Panc1 (cell line): ENCODE data around the gene LONRF2. TPM values are rescaled to one million over a fixed set of nuclear protein-coding genes. Genes with fewer than 3 reads are reported as not detected.

Source experiments
- ATAC-seq: fragments of 200-7000 bp; cut with Tn5 transposase; 2 replicates; pipeline ENCODE4 v1.9.1; 2020; ENCODE audit warnings: mild to moderate bottlenecking, moderate library complexity
- BruUV-seq: library from RNA; stranded (reverse); fragments of 400-500 nt; replicated peaks from 2 replicates; lab custom pipeline; 2021; lab: Mats Ljungman, UMichigan
- CTCF ChIA-PET: fragments of 300-600 bp; sonication (Branson Sonifier 250); formaldehyde crosslinking; loops from one replicate; lab custom pipeline; 2022; ENCODE audit warnings: antibody characterized with exemption; lab: Charles Lee
- POLR2A ChIA-PET: fragments of 300-600 bp; sonication (Branson Sonifier 250); formaldehyde crosslinking; loops from one replicate; lab custom pipeline; 2022; ENCODE audit warnings: antibody characterized with exemption; lab: Charles Lee
- DNase-seq: peaks from one replicate; pipeline ENCODE4 v3.0.0-alpha.2; 2010; ENCODE audit warnings: low read depth, low spot score
- H3K27ac ChIP-seq: 2 replicates; pipeline ENCODE4 v1.5.1; 2011; ENCODE audit warnings: mild to moderate bottlenecking, low read length, inconsistent platforms
- H3K27me3 ChIP-seq: fragments of 200-500 bp; sonication (Bioruptor generic); 2 replicates; pipeline ENCODE4 v1.6.0; 2014; ENCODE audit warnings: low read length, inconsistent platforms; ENCODE audit not compliant: control insufficient read depth, insufficient read depth
- H3K36me3 ChIP-seq: fragments of 200-500 bp; sonication (Bioruptor generic); 2 replicates; pipeline ENCODE4 v1.5.1; 2014; ENCODE audit warnings: inconsistent platforms, mild to moderate bottlenecking, low read length, moderate library complexity; ENCODE audit not compliant: control insufficient read depth, insufficient read depth
- H3K4me1 ChIP-seq: 2 replicates; pipeline ENCODE4 v1.5.1; 2011; ENCODE audit warnings: inconsistent platforms, mild to moderate bottlenecking, low read length, moderate library complexity; ENCODE audit not compliant: control insufficient read depth, insufficient read depth
- H3K4me3 ChIP-seq, 2 experiments: 2 replicates each; pipeline ENCODE4 v1.5.1; 2011 to 2012; ENCODE audit warnings: low read depth in 2 of 2, low read length in 2 of 2, mild to moderate bottlenecking in 2 of 2, inconsistent platforms in 1 of 2, moderate library complexity in 1 of 2
- H3K9me3 ChIP-seq: fragments of 200-500 bp; sonication (Bioruptor generic); 2 replicates; pipeline ENCODE4 v1.5.1; 2014; ENCODE audit warnings: low read depth, mild to moderate bottlenecking, inconsistent platforms, low read length, moderate library complexity; ENCODE audit not compliant: control insufficient read depth, insufficient read depth
- CTCF ChIP-seq: fragments of 450-650 bp; IDR thresholded peaks from 2 replicates; pipeline ENCODE4 v1.5.1; 2017; ENCODE audit warnings: mild to moderate bottlenecking
- POLR2AphosphoS5 ChIP-seq: IDR thresholded peaks from 2 replicates; pipeline ENCODE4 v1.6.1; 2012; ENCODE audit warnings: mild to moderate bottlenecking, low read depth, low read length, moderate library complexity
- SIN3A ChIP-seq: IDR thresholded peaks from 2 replicates; pipeline ENCODE4 v1.6.1; 2012; ENCODE audit warnings: low read depth, mild to moderate bottlenecking, low read length, moderate library complexity, borderline replicate concordance; ENCODE audit not compliant: insufficient read depth
- TCF7L2 ChIP-seq: IDR thresholded peaks from 2 replicates; pipeline ENCODE4 v1.6.1; 2011; ENCODE audit warnings: mild to moderate bottlenecking, low read depth, low read length, inconsistent platforms
- in situ Hi-C: cut with HindIII; loops from 2 replicates; pipeline ENCODE4 v1.10.0; 2016; ENCODE audit warnings: low sequenced_read_pairs, low pct_unique_long_range_greater_than_20kb
- intact Hi-C: fragments of 100-400 bp; cut with micrococcal nuclease; formaldehyde crosslinking; loops from one replicate; pipeline ENCODE4 v1.10.0; 2022; ENCODE audit not compliant: unreplicated experiment
- total RNA-seq: library from RNA; stranded (reverse); gene quantifications from one replicate; pipeline ENCODE4 v1.2.1, GENCODE V29; 2021; ENCODE audit not compliant: unreplicated experiment
- TF ChIP-seq, protein P1 (sequence below), 2 experiments: IDR thresholded peaks; 2 replicates each; pipeline ENCODE4 v1.6.1; 2011 to 2012; ENCODE audit warnings: low read depth in 2 of 2, control low read depth in 1 of 2, low read length in 1 of 2, mild to moderate bottlenecking in 1 of 2, moderate library complexity in 1 of 2; ENCODE audit not compliant: insufficient read depth in 1 of 2

LONRF2 gene
- total RNA-seq, 1 experiment from 2014 or later, result 12.9 TPM

GRCh38 chr2:100266126-100266525 is 56.2 kb downstream of the LONRF2 start:
- TF ChIP-seq, protein P1, sequence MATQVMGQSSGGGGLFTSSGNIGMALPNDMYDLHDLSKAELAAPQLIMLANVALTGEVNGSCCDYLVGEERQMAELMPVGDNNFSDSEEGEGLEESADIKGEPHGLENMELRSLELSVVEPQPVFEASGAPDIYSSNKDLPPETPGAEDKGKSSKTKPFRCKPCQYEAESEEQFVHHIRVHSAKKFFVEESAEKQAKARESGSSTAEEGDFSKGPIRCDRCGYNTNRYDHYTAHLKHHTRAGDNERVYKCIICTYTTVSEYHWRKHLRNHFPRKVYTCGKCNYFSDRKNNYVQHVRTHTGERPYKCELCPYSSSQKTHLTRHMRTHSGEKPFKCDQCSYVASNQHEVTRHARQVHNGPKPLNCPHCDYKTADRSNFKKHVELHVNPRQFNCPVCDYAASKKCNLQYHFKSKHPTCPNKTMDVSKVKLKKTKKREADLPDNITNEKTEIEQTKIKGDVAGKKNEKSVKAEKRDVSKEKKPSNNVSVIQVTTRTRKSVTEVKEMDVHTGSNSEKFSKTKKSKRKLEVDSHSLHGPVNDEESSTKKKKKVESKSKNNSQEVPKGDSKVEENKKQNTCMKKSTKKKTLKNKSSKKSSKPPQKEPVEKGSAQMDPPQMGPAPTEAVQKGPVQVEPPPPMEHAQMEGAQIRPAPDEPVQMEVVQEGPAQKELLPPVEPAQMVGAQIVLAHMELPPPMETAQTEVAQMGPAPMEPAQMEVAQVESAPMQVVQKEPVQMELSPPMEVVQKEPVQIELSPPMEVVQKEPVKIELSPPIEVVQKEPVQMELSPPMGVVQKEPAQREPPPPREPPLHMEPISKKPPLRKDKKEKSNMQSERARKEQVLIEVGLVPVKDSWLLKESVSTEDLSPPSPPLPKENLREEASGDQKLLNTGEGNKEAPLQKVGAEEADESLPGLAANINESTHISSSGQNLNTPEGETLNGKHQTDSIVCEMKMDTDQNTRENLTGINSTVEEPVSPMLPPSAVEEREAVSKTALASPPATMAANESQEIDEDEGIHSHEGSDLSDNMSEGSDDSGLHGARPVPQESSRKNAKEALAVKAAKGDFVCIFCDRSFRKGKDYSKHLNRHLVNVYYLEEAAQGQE (IDR thresholded peaks at IDR 0.05; ENCODE audit: insufficient read depth in 1 of 2, low read depth in 2 of 2, low read length in 1 of 2), result no peak
- TF ChIP-seq POLR2AphosphoS5, result no peak
- no peak for TF ChIP-seq CTCF
- TF ChIP-seq SIN3A, result no peak
- TF ChIP-seq TCF7L2, result no peak
- intact Hi-C loops (no loop called here), in situ Hi-C loops (no loop called here)
- Histone ChIP-seq H3K27ac (no peak overlapping the region), H3K27me3 (no peaks in the 10 kb centered on the region), H3K36me3 (no peaks in the 10 kb centered on the region), H3K4me3 (no peak overlapping the region), H3K4me1 (peaks cover 7% of the 10 kb centered on the region), H3K9me3 (no peaks in the 10 kb centered on the region)
- ChIA-PET CTCF (no interaction called here), POLR2A (interaction anchor here (1.4 kb wide), 1 partner anchor 25 kb away, joined by 3 read pairs; no protein-coding TSS in a partner anchor)
- no TSS peak for BruUV-seq
- no peak for ATAC-seq
- no peak for DNase-seq

DNA sequence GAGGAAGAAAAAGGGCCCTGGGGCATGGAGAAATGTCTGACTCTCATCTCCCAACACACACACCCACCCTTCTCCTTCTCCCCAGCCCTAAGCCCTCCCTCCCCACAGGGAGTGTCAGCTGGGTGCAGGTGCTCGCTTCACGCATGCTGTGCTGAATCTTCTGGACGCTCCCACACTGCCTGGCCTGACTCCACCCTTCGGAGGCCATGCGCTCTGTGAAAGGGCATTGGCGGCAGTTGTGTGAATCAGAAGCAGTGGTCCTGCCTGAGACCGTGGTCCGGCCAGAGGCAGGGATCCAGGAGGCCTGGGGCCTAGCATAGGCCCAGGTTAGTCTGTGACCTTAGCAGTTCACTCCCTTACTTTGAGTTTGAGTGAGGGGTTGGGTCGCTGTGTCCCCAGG is 57.1 kb downstream of the LONRF2 start:
- TF ChIP-seq, protein P1 (IDR thresholded peaks at IDR 0.05; ENCODE audit: insufficient read depth in 1 of 2, low read depth in 2 of 2, low read length in 1 of 2), result no peak
- TF ChIP-seq POLR2AphosphoS5 (no peak), CTCF (no peak), SIN3A (no peak), TCF7L2 (no peak)
- Histone ChIP-seq H3K27me3 (no peaks in the 10 kb centered on the region), H3K9me3 (no peaks in the 10 kb centered on the region), H3K4me3 (no peak overlapping the region), H3K4me1 (peaks cover 7% of the 10 kb centered on the region), H3K36me3 (no peaks in the 10 kb centered on the region), H3K27ac (no peak overlapping the region)
- intact Hi-C loops, result no loop called here
- CTCF ChIA-PET, result no interaction called here
- DNase-seq, result no peak
- POLR2A ChIA-PET, result interaction anchor here (0.6 kb wide), 1 partner anchor 15 kb away, joined by 4 read pairs; no protein-coding TSS in a partner anchor
- no peak for ATAC-seq
- BruUV-seq, result no TSS peak
- in situ Hi-C loops, result no loop called here
